GM18517 (cell line): ENCODE results near the gene SUPT16H.

Experiments
- ATAC-seq: cut with Tn5 transposase; IDR thresholded peaks from one replicate; pipeline ENCODE4 v1.9.1; 2021; ENCODE audit warnings: mild to moderate bottlenecking, moderate library complexity; ENCODE audit not compliant: unreplicated experiment

SUPT16H gene

GRCh38 chr14:21369949-21370679, 13.7 kb downstream of the SUPT16H start:
- ATAC-seq: no peak

GRCh38 chr14:21367582-21368144, 16.2 kb downstream of the SUPT16H start:
- no peak for ATAC-seq

- no peak for ATAC-seq
Measured at GRCh38 chr14:21356511-21356910, 27.3 kb downstream of the SUPT16H start.

GRCh38 chr14:21352587-21352986, 31.2 kb downstream of the SUPT16H start:
- peak; percentile 51 for ATAC-seq

- no peak for ATAC-seq
Measured at GRCh38 chr14:21350539-21350938, 33.3 kb downstream of the SUPT16H start.

GRCh38 chr14:21347201-21347600, 36.6 kb downstream of the SUPT16H start:
- ATAC-seq: no peak

GRCh38 chr14:21346532-21347135, 37.2 kb downstream of the SUPT16H start:
- no peak for ATAC-seq

GRCh38 chr14:21343035-21343794, 40.6 kb downstream of the SUPT16H start:
- no peak for ATAC-seq

GRCh38 chr14:21334202-21334906, 49.5 kb downstream of the SUPT16H start:
- ATAC-seq: no peak

- no peak for ATAC-seq
Measured at GRCh38 chr14:21332950-21333349, 50.9 kb downstream of the SUPT16H start.

GRCh38 chr14:21326972-21327371, 56.8 kb downstream of the SUPT16H start:
- ATAC-seq: no peak

GRCh38 chr14:21322716-21323115, 61.1 kb downstream of the SUPT16H start:
- no peak for ATAC-seq

GRCh38 chr14:21320913-21321312, 62.9 kb downstream of the SUPT16H start:
- ATAC-seq: no peak

- no peak for ATAC-seq
Measured at GRCh38 chr14:21317398-21317797, 66.4 kb downstream of the SUPT16H start.

- no peak for ATAC-seq
Measured at GRCh38 chr14:21313512-21313911, 70.3 kb downstream of the SUPT16H start.

- ATAC-seq: no peak
Measured at GRCh38 chr14:21311614-21312013, 72.2 kb downstream of the SUPT16H start.

- ATAC-seq: no peak
Measured at GRCh38 chr14:21309956-21310355, 73.9 kb downstream of the SUPT16H start.

GRCh38 chr14:21309238-21309636, 74.6 kb downstream of the SUPT16H start:
- ATAC-seq: no peak

- ATAC-seq: peak; percentile 86
Measured at GRCh38 chr14:21308479-21309237, 75.2 kb downstream of the SUPT16H start.

- peak; percentile 19 for ATAC-seq
Measured at GRCh38 chr14:21308132-21308478, 75.7 kb downstream of the SUPT16H start.
